Stimulated activated CD4-positive, alpha-beta T cell treated with anti-CD3 and anti-CD28 coated beads, Interleukin-15, amount 100 ng/mL, for 24 hours (primary cell): ENCODE data around the gene DEPDC4.
"Not testable (repeated sequence)": the region's sequence is repeated elsewhere in the genome, so short reads cannot be mapped to it uniquely, and the experiment has no call there.

ENCODE experiments used
- DNase-seq: peaks from one replicate; pipeline ENCODE4 v3.0.0-alpha.2; 2020

The DEPDC4 gene

GRCh38 chr12:100258127-100258526, 8.8 kb downstream of the DEPDC4 start:
- no peak for DNase-seq

DNA sequence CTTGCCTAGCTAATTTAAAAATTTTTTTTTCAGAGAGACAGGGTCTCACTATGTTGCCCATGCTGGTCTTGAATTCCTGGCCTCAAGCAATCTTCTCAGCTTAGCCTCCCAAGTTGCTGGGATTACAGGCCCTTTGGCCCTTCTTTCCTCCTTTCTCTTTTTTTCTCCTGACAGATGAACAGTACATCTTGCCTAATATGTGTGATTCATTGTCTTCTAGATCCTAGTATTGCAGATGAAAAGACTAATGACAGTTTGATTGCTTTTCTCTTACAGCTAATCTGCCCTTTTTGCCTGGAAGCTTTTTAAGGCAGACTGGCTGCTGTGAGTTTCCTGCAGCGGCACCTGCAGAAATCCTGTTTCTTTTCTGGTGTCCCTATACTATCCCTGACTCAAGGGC, 12.0 kb downstream of the DEPDC4 start:
- no peak for DNase-seq

GRCh38 chr12:100253437-100253836, 13.4 kb downstream of the DEPDC4 start:
- DNase-seq, result no peak

GRCh38 chr12:100251917-100252316, 15.0 kb downstream of the DEPDC4 start:
- no peak for DNase-seq

GRCh38 chr12:100249941-100250340, 16.9 kb downstream of the DEPDC4 start:
- DNase-seq, result no peak

- DNase-seq, result no peak
Measured at GRCh38 chr12:100248886-100249285, 18.0 kb downstream of the DEPDC4 start.

DNA sequence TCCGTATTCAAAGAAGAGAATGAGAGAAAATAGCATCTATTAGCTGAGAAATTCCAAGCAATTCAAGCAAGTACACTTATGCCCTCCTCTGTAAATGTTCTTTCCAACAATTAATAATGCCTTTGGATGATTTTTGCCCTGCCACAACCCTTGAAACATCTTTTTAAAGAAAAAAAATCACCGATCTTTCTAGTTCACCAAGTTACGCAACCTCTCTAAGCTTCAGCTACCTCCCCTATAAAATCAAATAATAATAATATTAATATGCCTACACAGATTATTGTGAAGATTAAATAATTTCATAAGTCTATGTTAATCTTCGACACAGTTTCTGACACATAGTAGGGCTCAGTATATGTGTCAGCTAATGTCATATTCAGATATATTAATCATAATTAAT, 19.1 kb downstream of the DEPDC4 start:
- DNase-seq, result no peak

DNA sequence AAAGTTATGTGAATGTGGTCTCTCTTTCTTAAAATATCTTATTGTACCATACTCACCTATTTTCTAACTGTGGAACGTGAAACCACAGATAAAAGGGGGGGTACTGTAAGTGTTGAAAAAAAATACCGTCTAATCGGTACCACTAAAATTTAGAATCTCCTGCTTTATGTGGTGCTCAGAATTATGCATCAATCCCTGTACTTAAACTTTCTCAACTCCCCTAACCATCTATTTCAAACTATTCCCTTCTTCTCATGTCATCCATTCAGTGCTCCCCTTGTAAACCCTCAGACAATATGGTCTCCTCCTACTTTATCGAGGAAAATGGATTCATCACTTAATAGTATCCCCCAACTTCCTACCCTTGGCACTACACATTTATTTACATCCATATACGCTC, 23.7 kb downstream of the DEPDC4 start:
- DNase-seq, result no peak

DNA sequence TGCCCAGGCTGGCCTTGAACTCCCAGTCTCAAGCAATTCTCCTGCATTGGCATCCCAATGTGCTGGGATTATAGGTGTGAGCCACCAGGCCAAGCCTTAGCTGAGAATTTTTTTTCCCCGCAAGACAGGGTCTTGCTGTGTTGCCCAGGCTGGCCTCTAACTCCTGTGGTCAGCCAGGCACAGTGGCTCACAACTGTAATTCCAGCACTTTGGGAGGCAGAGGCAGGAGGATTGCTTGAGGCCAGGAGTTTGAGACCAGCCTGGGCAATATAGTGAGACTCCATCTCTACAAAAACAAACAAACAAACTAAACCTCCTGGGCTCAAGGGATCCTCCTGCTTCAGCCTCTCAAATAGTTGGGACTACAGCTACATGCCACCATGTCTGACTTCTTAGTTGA, 27.3 kb downstream of the DEPDC4 start:
- DNase-seq, result no peak

DNA sequence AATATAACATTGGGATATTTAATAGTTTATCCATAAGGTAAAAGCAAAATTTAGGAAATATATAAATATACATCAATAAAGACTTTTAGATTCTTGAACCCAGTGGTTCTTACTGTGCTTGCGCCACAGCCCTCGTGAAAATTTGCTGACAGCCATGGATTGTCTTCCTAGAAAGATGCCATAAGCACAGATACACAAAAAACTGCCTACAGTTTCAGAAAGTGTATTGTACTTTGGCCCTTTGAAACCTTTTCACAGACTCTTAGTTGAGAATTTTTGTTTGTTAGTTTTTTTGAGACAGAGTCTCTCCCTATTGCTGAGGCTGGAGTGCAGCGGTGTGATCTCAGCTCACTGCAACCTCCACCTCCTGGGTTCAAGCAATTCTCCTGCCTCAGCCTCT, 28.1 kb downstream of the DEPDC4 start:
- no peak for DNase-seq

DNA sequence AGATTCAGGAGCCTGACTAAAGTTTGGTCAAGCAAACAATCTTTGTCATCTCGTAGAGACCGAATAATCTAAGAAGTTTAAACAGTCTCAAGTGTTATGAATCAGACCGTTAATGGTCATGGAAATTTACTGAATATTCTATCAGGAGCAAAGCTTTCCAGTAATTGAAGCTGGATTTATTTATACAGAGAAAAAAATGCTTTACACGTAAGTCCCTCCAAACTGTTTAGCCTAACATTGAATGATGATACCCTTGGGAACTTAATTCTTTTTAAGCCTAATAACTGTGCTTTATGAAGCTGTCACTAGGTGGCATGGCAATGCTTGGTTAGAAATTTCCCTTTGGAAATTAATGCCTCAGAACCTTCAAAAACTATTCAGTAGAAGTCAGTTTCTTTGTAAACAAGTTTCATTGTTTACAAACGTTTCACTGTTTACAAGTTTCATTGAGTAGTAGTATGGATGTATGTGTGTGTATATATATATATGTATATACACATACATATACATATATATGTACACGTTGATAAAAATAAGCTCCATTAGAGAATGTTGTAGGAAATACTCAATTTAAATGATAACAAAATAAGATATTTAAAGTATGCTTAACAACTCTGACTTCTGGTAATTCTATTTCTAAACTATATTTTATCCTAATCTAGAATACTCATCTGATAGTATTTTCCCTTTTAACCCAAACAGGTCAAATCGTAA, 32.1 kb downstream of the DEPDC4 start:
- no peak for DNase-seq

GRCh38 chr12:100234166-100234565, 32.7 kb downstream of the DEPDC4 start:
- no peak for DNase-seq

DNA sequence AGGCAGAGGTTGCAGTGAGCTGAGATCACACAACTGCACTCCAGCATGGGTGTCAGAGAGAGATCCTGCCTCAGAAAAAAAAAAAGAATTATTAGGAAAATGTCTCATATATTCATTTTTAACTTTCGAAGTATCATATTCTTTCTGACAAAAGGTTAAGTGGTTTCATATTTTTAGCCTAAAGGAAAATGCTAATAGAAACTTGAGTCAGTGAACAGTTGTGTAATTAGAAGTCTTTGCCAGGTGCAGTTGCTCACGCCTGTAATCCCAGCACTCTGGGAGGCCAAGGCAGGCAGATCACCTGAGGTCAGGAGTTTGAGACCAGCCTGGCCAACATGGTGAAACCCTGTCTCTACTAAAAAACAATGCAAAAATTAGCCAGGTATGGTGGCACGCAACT, 35.0 kb downstream of the DEPDC4 start:
- not testable (repeated sequence) for DNase-seq

DNA sequence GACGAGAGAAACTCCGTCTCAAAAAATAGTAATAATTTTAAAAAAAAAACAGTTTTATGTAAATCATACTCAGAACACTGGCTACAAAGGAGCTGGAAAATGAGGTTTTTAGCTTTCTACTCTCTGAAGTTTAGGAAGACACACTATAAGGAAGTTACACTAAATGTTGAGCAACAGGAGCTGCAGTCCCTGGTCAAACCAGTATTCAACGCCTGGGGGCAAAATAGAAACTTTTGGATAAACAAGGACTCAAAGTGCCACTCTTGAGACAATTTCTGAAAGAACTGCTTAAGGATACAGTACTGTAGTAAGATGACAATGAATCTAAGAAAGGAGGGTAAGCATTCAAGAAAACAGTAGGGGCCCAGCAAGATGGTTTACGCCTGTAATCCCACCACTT, 37.0 kb downstream of the DEPDC4 start:
- DNase-seq, result no peak

- DNase-seq, result no peak
Measured at GRCh38 chr12:100229036-100229635, 37.7 kb downstream of the DEPDC4 start.

GRCh38 chr12:100225491-100225890, 41.4 kb downstream of the DEPDC4 start:
- DNase-seq, result no peak

DNA sequence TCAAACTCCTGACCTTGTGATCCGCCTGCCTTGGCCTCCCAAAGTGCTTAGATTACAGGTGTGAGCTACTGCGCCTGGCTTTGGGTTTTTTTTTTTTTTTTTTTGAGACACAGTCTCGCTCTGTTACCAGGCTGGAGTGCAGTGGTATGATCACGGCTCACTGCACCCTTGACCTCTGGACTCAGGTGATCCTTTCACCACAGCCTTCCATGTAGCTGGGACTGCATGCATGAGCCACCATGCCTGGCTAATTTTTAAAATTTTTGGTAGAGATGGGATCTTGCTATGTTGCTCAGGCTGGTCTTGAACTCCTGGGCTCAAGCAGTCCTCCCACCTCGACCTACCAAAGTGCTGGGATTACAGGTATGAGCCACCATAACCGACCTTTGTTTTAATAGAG, 44.7 kb downstream of the DEPDC4 start:
- not testable (repeated sequence) for DNase-seq

GRCh38 chr12:100221523-100221922, 45.4 kb downstream of the DEPDC4 start:
- no peak for DNase-seq

GRCh38 chr12:100219328-100220109, 47.4 kb downstream of the DEPDC4 start:
- DNase-seq, result no peak

DNA sequence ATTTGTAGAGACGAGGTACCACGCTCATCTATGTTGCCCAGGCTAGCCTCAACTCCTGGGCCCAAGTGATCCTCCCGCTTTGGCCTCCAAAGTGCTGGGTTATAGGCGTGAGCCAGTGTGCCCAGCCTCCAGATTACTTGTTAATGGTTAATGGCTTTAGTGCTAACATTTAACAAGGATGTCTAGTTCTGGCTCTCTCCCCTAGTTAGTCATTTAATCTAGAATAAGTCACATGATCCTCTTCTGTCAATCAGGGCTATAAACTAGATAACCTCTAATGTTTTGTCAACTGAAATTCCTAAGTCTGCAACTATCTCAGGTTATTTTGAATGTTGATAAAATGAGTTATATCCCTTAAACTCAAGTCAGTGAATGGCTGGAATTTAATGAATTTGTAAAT, 50.5 kb downstream of the DEPDC4 start:
- DNase-seq, result no peak

DNA sequence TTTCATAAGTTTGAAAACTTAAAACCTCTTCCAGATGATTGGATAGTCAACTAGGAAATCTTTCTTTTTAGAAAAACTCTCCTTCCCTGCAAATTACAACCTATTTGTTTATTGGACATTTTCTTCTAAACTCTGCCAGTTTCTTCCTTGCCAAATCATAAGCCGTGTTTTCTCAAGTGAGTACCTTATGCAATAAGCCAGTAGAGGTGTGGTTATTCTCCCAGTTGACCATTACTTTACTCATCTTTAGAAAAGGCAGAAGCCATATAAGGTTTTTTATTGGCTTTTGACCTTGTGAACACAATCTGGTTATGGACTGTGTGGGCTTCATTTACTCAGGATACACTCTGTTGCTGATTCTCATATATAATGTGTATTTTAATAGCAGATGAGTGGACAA, 51.7 kb downstream of the DEPDC4 start:
- DNase-seq, result no peak

- no peak for DNase-seq
Measured at GRCh38 chr12:100214518-100214917, 52.4 kb downstream of the DEPDC4 start.

- DNase-seq, result no peak
Measured at GRCh38 chr12:100213016-100213891, 53.6 kb downstream of the DEPDC4 start.
